ENCODE results near the gene PTGIR.
"Not testable (repeated sequence)": the region's sequence is repeated elsewhere in the genome, so short reads cannot be mapped to it uniquely, and the experiment has no call there.

The PTGIR gene

DNA sequence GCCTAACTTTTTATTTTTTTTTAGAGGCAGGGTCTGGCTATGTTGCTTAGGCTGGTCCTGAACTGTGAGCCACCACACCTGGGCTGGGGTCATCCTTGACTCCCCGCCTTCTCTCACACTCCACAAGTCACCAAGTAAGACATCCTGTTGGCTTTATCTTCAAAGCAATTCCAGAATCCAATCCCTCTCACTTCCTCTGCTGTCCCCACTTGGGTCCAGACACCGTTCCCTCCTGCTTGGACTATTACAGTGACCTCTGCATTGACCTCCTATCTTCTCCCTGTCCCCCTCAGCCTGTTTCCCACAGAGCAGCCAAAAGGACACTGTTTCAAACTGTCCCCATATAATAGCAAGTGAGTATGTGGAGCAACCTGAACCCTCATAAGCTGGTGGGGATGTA, 15.8 kb upstream of the PTGIR start:
- in situ Hi-C loops (cut with MboI; ENCODE audit: low pct_unique_long_range_greater_than_20kb, low sequenced_read_pairs), result no loop called here
- no peak for DNase-seq

DNA sequence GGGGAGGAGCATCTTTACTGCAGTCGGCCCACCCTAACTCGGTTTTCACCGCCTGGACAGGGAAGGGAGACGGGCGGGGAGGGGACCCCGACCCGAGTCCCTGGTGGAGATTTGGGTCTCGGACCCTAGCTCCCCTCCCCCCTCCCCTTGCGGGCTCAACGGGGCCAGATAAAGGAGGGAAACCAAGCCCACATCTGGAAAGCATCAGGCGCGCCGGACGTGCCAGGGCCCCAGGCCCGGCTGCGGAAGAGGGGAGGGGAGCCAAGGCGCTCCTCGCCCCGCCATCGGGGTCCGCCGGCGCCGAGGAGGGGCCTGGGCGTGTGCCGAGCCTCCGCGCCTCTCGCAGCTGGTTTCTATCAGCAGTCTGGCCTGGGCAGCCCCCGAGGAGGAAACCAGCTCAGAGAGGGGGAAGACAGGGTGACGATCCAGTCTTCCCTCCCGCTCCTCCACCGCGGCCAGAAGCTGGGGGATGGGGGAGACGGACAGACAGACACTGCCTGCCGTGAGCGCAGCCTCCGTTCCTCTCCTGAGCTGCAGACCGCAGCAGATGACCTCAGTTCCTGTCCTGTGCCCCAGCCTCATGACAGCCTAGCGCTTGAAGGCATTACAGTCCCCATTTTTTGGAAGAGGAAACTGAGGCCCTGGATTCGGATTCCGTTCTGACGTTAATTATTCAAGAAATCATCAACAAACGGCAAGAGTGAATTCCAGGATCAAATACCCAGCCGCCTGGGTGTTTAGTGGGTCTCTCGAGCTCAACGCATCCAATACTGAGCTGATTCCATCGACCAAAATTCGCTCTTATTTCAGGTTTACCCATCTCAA, 14.7 kb upstream of the PTGIR start:
- in situ Hi-C loops (cut with MboI; ENCODE audit: low pct_unique_long_range_greater_than_20kb, low sequenced_read_pairs), result no loop called here
- DNase-seq, result peak; percentile 68

DNA sequence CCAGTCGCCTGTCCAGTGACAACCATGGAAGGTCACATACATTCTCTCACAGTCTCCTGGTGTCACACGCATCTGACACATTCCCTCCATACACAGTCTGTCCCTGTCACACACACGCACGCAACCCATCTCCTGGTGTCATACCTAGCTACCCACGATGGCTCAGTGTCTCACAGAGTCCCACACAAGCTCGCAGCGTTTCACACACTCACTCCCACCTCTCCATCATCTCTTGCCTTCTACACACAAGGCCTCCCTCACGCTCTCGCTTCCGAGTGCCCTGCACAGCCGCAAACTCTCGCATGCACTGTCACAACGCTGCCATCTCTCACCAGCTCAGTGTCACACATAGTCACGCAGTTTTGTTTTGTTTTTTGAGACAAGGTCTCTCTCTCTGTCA, 12.3 kb upstream of the PTGIR start:
- in situ Hi-C loops (cut with MboI; ENCODE audit: low pct_unique_long_range_greater_than_20kb, low sequenced_read_pairs), result no loop called here
- DNase-seq, result no peak

DNA sequence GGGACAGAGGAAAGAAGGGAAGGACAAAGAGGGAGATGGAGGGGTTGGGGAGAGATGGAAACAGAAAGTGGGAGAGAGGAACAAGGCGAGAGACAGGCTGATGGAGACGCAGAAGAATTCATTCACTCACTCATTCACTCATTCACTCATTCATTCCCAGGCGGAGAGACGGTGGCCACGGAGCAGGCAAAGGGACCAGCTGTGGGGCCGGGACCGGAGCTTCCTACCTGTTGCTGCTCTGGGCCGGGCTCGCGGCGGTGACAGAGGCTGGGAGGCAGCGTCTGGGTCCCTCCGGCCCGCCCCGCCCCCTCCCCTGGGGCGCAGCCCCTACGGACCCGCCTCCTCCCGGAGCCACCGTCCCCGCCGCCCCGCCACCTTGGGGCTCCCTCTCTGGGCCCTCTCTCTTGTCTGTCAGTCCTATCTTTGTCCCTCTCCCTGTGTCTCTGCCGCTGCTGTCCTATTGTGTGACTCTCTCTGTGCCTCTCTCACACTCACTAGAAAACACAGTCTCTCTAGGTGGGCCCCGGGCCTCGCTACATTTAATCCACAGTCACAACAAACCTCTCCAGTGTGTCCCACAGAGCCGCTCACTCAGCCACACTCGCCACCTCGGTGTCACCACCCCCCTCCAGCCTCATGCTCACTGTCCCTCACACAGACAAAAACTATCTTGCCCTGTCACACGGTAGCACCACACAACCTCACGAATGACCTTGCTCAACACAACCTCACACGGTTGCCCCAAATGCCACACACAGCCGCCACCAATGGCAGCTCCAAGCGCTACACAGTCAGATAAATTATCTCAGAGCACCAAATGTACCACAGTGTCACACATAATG, 11.3 kb upstream of the PTGIR start, which contains the start of gene GNG8:
Gene GNG8, minus strand, starts transcription at position 283 of the 842 bp plus-strand sequence. CDS start 1,520 bp downstream, outside the sequence.
- DNase-seq, result no peak
- in situ Hi-C loops (cut with MboI; ENCODE audit: low pct_unique_long_range_greater_than_20kb, low sequenced_read_pairs), result no loop called here

DNA sequence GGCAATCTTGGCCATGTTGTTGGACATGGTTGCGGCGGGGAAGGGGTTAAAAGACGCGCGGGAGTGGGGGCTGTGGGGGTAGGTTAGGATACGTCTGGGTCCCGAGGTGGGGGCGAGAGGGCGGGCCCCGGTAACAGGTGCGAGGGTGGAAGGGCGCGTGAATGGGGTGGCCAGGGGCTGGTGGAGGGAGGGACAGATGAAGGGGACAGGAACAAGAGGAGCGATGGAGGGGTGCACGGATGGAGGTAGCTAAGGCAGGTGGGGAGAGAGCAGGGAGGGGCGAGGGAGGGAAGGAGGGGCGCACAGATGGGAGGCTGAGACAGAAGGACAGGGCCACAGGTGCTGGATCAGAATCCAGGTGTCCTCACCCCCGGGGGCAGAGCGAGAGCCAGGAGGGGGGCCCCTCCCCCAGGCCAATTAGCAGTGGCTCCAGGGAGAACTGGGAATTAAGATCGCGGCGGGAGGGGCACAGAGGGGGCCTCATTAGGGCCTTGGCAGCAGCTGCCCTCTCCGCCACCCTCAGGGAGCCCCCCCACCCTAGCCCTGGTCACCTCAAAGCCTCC, 9.8 kb upstream of the PTGIR start:
- in situ Hi-C loops (cut with MboI; ENCODE audit: low pct_unique_long_range_greater_than_20kb, low sequenced_read_pairs), result no loop called here
- no peak for DNase-seq

DNA sequence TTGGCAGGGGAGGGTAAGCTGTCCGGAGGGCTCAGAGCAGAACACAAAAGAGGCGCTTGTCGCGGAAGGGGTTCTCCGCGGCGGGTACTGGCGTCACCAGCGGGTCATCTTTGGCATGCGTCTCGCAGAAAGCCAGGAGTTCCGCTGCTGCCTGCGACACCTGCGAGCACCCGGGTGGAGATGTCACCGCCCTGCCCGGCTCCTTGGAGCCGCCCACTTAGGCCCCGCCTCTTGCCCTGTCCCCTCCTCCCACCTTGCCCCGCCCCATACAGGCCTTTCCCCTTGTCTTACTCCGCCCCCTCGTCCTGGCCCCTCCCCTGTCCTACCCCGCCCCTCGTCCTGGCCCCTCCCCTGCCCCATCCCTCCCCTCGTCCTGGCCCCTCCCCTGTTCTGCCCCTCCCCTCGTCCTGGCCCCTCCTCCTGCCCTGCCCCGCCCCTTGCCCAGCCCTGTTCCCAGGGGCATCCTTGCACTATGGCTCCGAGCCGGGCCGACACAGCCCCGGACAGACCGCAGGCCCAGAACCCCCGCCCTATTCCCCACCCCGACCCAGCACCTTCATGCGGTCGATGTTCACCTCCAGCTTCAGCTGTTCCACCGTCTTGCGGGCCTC, 9.3 kb upstream of the PTGIR start:
- in situ Hi-C loops (cut with MboI; ENCODE audit: low pct_unique_long_range_greater_than_20kb, low sequenced_read_pairs), result no loop called here
- DNase-seq, result peak; percentile 77

DNA sequence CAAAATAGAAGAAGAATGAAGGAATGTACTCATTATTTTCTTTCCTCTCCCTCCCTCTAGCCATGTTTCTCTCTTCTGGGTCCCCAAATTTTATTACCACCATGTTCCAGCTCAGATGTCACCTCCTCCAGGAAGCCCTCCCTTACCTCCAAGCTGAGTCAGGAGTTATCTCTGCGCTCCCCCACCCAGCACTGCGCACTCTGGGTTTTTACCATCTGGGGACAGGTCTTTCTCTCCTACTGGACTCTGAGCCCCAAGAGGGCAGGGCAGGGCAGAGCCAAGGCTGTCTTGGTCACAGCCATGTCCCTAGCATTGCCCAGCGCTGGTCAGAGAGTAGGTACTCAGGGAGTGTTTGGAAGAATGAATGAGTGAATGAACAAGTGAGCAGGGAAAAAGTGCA, 8.2 kb upstream of the PTGIR start:
- in situ Hi-C loops (cut with MboI; ENCODE audit: low pct_unique_long_range_greater_than_20kb, low sequenced_read_pairs), result no loop called here
- DNase-seq, result no peak

DNA sequence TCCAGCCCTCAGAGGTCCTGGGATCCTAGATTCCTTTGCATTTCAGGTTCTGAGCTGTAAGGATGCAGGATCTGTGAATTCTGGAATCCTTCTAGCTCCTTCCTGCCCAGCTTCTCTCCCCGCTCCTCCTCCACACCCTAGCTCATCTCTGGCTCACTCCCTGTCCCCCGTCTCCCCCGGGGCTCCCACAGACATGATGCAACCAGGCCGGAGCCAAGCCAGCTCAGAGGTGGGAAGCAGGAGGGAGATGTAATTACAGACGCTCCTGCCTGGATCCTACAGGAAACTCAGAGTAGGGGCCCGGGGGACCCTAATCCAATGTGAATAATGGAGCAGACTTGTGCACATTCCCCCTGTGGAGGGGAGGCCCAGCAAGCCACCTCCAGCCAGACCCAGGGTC, 6.6 kb upstream of the PTGIR start:
- no peak for DNase-seq

DNA sequence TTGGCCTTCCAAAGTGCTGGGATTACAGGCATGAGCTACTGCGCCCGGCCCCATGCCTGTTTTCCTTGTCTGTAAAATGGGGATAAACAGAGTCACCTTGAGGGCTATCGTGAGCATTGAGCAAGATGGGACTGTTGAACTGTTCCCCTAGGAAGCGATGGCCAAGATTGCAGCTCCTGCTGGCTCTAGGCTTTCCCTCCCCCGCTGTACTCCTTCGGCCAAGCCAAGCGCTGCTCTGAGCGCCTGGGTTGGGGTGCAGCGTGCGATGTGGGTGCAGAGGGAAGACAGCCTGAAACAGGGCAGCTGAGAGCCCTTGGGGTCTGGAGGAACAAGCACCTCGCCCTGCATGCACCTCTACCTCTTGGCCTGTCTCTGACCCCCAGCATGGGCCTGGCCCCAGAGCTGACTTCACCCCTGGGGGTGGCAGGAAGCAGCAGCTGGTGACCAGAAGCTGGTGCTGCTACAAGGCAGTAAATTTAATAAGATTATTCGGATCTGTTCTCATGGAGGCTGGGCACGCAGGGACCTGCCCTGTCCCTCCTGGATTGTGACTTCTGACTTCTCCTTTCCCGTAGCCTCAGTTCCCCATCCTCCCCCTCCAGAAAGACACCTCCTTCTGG, 5.8 kb upstream of the PTGIR start:
- in situ Hi-C loops (cut with MboI; ENCODE audit: low pct_unique_long_range_greater_than_20kb, low sequenced_read_pairs), result no loop called here
- peak; percentile 54 for DNase-seq

More for the DNA sequence above, 6.6 kb upstream of the PTGIR start:
- in situ Hi-C loops (cut with MboI; ENCODE audit: low pct_unique_long_range_greater_than_20kb, low sequenced_read_pairs), result no loop called here

DNA sequence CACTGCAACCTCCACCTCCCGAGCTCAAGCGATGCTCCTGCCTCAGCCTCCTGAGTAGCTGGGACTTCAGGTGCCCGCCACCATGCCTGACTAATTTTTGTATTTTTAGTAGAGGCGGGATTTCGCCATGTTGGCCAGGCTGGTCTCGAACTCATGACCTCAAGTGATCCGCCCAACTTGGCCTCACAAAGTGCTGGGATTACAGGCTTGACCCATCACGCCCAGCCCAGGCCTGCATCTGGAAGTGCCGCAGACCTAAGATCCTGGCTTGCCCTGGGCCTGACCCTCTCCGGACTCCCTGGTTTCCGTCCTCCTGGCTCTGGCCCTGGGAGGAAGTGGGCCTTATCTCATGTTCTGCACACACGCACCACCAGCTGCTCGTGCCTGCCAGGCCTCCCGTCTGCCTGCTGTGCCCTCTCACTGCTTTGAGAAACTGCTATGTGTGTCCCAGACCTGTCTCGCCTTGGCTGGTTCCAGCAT, 4.7 kb upstream of the PTGIR start:
- peak; percentile 67 for DNase-seq
- in situ Hi-C loops (cut with MboI; ENCODE audit: low pct_unique_long_range_greater_than_20kb, low sequenced_read_pairs), result no loop called here

DNA sequence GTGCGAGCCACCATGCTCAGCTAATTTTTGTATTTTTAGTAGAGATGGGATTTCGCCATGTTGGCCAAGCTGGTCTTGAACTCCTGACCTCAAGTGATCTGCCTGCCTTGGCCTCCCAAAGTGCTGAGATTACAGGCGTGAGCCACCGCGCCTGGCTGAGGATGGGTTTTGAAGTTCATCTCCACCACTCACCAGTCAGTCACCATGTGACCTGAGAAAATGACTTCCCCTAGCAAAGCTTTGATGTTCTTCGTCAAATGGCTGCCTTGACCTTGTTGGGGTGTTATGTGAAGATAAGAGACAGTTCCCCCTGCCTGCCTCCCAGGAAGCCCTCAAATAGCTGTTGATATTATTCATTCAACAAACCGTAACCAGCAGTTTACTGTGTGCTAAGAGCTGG, 4.1 kb upstream of the PTGIR start:
- in situ Hi-C loops (cut with MboI; ENCODE audit: low pct_unique_long_range_greater_than_20kb, low sequenced_read_pairs); DNase-seq: not testable (repeated sequence)

DNA sequence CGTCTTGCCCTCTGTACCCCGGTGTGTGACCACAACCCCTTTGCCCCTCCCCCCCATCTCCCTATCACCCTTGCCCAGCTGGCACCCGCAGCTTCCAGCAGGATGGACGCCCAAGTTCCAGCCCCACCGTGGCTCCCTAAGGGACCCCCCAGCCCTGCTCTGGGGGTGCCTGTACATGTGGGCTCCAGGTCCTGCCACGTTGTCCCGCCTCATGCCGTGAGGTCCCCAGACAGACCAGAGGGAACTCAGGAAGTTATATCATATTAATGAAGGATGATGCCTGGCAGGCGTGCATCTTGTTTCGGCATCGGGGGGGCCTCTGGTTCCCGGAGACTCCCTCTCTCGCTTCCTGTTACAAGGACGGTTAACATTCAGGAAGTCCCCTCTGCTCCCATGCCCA, 1.6 kb upstream of the PTGIR start:
- DNase-seq, result no peak
- in situ Hi-C loops (cut with MboI; ENCODE audit: low pct_unique_long_range_greater_than_20kb, low sequenced_read_pairs), result no loop called here

DNA sequence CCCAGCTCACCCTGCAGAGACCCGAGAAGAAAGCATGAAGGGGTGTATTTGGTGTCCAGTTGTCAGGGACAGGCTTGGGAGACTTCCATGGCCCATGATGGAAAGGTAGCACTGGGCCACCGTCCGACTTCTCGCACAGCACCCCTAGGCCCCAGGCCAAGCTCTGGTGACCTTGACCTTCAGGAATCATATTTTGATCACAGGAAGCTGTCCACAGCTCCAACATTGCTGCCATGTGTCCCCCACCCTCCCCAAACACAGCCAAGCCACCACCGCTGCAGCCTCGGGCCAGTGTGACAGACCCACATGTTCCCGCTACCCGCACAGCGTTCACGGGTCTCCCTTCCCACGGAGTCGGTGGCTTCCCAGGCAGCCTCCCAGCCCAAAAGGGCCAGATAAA, 842 bp upstream of the PTGIR start:
- in situ Hi-C loops (cut with MboI; ENCODE audit: low pct_unique_long_range_greater_than_20kb, low sequenced_read_pairs), result no loop called here
- no peak for DNase-seq

DNA sequence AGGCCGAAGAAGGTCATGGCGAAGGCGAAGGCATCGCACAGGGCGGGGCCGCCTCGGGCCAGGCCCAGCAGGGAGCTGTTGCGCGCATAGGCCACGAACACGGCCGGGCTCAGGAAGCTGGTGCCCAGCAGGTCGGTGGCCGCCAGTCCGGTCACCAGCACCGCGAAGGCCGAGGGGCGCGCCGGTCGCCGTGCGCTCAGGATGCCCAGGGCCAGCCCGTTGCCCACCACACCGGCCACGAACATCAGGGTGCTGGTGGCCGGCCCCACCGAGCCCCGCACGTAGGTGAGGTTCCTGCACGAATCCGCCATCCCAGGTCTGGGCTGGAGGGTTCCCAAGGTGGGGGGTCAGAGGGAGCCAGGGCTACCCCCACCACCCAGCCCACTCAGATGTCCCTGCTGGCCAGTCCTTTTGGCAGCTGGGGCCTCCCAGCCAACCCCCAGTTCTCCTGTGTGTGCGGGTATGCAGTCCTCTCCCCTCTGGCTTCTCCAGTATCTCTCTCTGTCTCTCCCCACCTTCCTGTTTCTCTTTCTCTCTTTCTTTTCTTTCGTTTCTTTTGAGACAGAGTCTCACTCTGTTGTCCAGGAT, 880 bp downstream of the PTGIR start:
- in situ Hi-C loops (cut with MboI; ENCODE audit: low pct_unique_long_range_greater_than_20kb, low sequenced_read_pairs), result no loop called here
- no peak for DNase-seq

DNA sequence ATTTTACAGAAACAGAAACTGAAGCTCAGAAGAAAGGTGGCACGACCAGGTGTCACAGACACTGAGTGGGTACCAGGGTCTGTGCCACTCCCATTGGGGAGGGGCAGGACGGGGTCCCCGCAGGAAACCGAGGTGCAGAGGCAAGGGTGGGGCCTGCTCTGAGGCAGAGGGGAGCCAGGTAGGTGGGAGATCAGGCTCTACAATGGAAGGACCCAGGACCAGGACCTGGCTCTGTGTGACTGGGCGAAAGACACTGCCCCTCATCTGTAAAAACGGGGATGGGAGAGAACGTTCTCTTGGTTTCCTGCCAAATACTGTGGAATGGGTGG, 2.8 kb downstream of the PTGIR start:
- in situ Hi-C loops (cut with MboI; ENCODE audit: low pct_unique_long_range_greater_than_20kb, low sequenced_read_pairs), result no loop called here
- DNase-seq, result no peak

DNA sequence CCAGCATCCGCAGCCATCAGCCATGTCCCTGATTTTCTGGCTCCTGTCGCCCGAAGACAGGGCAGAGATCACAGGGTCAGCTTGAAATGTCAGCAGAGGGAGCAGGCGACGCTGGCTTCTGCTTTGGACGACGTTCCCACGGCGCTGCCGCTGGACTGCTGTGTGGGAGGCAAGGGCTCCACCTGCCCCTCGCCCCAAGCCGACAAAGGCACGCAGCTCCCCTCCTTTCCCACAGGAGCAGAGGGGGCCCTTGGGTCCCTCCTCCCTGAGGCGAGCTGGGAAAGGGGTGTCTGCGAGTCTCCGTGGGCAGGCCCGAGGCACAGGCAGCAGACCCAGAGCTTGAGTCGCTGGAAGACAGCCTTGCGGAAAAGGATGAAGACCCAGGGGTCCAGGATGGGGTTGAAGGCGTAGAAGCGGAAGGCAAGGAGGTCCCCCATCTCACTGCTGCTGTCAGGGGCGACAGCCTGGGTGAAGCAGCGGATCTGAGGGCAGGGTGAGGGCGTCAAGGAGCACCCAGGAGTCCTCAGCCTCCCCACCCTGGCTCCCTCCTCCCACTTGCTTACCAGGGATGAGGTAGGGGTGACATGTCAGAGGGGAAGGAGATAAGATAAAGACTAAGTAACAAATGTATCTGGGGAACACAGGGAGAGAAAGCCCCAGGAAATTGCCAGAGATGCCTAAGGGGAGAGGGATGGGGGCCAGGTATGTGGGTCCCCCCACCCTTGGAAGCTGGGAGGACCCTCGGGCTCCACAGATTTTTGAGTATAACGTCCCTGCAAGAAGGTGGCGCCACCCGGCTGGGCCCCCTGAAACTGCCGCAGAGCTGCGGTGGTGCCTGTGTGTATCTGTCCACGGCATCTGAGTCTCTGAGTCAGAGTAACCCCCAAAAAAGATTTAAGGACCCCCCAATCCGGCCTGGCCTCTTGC, 3.4 kb downstream of the PTGIR start:
- in situ Hi-C loops (cut with MboI; ENCODE audit: low pct_unique_long_range_greater_than_20kb, low sequenced_read_pairs), result no loop called here
- no peak for DNase-seq

DNA sequence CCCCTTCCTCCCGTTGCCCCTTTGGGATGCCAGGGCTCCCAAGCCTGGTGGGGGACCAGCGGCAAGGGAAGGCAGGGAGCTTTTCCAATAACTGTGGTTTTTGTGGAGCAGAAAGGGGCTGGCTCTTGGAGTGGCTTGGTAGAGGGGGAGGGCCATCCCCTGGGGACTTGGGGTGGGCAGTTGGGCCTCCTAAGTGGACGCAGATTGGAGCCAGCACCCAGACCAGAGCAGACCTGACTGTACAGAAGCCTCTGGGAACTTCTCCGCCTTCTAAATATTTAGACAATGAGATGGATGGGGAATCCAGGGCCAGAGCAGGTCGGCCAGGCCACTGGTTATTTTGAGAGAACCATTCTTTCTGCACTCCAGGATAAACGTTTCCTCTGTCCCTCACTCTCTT, 4.2 kb downstream of the PTGIR start:
- no peak for DNase-seq
- in situ Hi-C loops (cut with MboI; ENCODE audit: low pct_unique_long_range_greater_than_20kb, low sequenced_read_pairs), result no loop called here

DNA sequence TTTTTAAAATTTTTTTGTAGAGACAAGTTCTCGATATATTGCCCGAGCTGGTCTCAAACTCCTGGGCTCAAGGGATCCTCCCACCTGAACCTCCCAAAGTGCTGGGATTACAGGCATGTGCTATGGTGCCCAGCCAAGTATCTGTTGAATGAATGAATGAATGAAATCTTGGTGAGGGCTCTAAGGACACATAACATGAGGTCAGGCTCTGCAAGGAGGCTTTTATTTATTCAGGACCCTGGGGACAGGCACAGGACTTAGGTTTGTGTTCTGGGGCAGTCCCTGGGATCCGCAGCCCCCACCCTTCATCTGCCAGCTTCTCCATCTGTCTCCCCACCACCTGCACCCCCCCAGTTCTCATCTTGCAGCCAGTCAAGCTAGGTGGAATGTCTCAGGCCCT, 4.6 kb downstream of the PTGIR start:
- in situ Hi-C loops (cut with MboI; ENCODE audit: low pct_unique_long_range_greater_than_20kb, low sequenced_read_pairs), result no loop called here
- DNase-seq, result no peak

Measured in KBM-7 (cell line).